GDM1 (cell line): ENCODE results near the gene MTCH1.
A peak's percentile ranks its signal among the peaks of the same experiment; 100 is the strongest.

Experiments used
- DNase-seq: peaks from one replicate; lab custom pipeline; 2025; lab: John Stamatoyannopoulos, UW

Gene MTCH1, protein sequence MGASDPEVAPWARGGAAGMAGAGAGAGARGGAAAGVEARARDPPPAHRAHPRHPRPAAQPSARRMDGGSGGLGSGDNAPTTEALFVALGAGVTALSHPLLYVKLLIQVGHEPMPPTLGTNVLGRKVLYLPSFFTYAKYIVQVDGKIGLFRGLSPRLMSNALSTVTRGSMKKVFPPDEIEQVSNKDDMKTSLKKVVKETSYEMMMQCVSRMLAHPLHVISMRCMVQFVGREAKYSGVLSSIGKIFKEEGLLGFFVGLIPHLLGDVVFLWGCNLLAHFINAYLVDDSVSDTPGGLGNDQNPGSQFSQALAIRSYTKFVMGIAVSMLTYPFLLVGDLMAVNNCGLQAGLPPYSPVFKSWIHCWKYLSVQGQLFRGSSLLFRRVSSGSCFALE

DNA sequence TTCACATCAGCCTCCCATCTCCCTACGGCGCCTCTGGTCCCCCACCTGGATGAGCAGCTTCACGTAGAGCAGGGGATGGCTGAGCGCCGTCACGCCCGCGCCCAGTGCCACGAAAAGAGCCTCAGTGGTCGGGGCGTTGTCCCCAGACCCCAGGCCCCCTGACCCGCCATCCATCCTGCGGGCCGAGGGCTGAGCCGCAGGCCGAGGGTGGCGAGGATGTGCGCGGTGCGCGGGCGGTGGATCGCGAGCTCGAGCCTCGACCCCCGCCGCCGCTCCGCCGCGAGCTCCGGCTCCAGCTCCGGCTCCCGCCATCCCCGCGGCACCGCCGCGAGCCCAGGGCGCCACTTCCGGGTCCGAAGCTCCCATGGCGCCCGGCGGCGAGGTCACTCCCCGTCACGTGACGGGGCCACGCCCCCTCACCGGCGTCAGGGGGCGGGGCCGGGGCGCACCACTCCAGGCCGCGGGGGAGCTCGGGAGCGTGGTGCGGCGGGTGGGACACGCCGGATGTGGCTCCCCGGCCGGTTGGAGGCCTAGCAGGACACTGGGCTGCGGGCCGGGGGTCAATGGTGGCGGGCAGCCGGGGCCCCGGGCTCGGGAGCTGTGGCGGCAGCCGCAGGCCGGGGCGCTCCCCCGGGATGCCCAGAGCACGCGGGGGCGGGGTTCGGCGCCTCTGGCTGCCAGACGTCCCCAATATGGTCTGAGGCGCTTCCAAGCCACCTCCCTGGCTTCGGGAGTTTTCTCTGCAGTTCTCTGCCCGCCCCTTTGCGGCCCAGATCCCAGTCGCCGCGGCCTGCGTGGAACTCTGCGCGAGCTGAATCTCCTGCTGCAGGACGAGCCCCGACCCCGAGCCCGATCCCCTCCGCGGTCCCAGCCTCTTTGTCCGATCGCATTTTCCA is at the start of gene MTCH1:
MTCH1 (minus strand) TSS at position 389 of the 896 bp plus-strand sequence; CDS start at position 366, 23 bp downstream.
- peak; percentile 86 for DNase-seq

DNA sequence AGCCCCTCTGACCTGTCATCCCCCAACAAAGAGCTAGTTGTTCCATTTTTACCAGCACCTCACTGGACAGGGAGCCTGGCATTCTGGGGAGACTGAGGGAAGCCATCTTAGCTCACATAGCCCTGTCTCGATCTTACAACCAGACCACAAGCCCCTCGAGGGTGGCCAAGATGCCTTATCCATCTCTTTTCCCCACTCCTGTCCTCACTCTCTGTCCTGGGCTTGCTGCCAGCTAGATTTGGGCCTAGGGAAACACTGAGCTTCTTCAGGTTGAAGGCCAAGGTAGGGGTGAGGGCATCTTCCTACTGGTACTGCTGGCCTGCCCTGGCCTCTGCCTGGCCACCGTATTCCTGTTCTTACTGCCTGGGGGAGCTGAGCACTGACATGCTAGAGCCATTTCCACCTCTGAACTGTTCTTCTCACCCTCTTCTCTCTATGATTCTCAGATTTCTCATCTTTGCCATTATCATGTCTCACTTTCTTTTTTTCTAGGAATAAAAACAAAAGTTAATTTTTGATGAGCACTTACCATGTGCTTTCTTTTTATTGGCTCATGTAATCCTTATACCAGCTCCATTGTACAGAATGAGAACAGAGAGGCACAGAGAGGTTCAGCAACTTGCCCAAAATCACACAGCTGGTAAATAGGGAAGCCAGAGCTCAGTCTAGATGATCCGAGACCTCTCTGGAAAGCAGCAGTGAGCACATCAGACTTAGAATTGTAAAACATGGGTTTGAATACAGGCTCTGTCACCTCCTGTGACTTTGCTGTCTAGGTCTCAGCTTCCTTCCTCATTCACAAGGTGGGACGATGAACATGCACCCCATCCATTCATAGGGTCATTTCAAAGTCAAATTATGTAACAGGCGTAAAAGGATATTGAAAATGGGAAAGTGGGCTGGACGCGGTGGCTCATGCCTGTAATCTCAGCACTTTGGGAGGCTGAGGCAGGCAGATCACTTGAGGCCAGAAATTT is 48.1 kb upstream of the MTCH1 start:
- no peak for DNase-seq

DNA sequence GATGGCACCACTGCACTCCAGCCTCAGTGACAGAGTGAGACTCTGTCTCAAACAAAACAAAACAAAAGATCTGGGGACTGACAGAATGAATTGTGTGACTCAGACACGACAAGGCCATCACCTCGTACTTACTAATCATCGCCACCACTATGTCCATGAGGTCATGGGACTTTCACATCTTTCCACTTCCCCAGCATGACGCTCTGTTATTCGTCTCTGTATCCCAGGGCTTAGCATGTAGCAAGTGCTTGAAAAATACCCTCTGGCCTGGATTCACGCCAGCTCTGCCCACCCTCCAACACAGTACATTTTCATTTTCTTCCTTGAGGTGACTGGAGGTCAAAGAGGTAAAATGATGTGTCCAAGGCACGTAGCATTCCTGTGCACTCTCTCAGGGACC is 47.3 kb upstream of the MTCH1 start:
- no peak for DNase-seq

DNA sequence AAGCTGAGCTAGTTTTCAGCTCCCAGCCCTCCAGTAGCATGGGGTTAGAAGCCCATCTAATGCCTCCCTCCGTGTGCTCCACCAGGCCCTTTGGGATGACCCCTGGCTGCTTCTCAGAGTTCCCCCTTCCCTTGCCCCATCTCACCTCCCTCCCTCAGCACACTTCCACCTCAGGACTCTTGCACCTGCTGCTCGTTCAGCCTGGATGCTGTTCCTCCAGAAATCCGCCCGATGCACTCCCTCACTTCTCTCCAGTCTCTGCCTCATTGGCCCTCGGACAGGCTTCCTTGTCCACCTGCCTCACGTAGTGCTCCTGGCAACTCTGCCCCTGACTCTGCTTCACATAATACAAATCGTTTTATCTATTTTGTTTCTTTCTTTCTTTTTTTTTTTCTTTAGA is 46.2 kb upstream of the MTCH1 start:
- DNase-seq: no peak

DNA sequence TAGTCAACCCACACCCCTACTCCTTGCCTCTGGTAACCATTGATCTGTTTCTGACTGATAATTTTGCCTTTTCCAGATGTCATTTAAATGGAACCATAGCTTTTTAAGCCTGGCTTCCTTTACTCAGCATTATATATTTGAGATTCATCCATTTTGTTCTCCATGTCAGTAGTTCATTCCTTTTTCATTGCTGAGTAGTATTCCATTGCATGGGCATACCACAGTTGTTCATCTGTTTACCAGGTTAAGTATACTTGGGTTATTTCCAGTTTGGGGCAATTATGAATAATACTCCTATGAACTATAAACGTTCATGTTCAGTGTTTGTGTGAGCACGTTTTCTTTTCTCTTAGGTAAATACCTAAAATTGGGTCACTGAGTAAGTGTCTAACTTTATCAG is 44.6 kb upstream of the MTCH1 start:
- no peak for DNase-seq

DNA sequence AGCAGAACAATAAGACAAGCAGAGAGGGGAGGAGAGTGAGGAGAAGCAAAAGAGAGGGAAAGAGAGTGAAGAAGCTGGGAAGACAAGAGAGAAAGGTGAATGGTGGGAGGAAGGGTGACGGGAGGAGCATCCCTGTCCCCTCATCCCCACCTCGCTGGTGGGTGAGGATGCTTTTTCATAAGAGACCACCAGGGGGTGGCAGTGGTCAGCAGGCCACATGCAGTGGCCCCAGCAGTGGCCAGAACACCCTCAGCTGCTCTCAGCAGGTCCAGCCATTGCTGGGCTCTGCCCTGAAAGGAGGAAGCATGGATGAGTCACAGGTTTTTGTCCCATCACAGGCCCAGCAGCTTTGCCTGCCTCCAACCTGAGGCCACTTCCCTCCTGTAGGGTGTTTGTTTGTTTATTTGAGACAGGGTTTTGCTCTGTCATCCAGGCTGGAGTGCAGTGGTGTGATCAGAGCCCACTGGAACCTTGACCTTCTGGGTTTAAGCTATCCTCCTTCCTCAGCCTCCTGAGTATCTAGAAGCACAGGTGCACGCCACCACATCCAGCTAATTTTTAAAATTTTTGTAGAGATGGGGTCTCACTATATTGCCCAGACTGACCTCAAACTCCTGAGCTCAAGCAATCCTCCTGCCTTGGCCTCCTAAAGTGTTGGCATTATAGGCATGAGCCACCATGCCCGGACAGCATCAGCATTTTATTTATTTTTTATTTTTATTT is 43.4 kb upstream of the MTCH1 start:
- DNase-seq: peak; percentile 66

DNA sequence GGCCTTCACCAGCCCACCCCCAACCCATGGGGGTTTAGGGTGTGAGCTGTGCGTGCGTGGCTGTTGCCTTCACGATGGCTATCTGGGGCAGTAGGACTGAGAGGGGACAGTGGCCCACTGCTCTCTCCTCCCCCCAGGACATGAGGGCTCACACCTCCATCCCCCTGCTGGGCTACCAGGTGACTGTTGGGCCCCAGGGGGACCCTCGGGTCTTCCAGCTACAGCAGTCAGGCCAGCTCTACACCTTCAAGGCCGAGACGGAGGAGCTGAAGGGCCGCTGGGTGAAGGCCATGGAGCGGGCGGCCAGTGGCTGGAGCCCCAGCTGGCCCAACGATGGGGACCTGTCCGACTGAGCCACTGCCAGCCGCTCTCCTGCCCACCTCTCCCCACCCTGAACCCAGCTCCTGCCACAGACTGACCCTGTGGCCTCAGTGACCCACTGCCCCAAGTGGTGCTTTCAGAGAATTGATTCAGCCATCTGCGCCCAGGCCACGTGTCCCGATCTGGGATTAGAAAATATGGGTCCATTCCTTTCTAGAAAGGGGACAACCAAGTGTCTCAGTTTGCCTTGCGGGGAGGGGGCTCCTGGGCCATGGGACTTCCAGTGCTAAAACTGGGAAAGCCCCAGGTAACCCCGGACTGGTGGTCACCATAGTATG is 41.9 kb upstream of the MTCH1 start:
- DNase-seq: no peak

DNA sequence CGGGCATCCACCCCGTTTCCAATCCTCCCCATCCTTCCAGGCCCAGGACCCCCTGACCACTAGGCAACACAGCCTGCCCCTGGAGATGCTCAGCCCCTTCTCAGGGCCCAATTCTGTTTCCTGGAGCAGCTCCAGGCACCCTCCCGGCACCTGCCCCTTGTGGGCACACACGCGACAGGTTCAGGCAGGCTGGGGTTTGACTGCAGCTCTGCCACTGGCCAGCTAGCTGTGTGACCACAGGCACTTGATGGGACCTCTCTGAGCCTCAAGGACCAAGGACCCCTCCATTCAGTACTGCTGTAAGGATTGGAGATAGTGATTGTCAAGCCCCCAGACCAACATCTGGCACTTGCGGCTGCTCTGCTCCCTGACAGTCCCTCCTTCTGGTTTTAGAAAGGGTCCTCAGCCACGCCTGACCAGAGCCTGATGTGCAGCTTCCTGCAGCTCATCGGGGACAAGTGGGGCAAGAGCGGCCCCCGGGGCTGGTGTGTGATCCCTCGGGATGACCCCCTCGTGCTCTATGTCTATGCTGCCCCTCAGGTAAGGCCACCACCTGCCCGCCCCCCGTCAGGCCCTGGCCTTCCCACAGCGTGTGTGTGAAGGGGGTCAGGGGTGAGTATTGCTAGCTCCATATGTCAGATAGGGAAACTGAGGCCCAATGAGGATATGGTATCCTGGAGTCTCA is 41.2 kb upstream of the MTCH1 start:
- DNase-seq: no peak

DNA sequence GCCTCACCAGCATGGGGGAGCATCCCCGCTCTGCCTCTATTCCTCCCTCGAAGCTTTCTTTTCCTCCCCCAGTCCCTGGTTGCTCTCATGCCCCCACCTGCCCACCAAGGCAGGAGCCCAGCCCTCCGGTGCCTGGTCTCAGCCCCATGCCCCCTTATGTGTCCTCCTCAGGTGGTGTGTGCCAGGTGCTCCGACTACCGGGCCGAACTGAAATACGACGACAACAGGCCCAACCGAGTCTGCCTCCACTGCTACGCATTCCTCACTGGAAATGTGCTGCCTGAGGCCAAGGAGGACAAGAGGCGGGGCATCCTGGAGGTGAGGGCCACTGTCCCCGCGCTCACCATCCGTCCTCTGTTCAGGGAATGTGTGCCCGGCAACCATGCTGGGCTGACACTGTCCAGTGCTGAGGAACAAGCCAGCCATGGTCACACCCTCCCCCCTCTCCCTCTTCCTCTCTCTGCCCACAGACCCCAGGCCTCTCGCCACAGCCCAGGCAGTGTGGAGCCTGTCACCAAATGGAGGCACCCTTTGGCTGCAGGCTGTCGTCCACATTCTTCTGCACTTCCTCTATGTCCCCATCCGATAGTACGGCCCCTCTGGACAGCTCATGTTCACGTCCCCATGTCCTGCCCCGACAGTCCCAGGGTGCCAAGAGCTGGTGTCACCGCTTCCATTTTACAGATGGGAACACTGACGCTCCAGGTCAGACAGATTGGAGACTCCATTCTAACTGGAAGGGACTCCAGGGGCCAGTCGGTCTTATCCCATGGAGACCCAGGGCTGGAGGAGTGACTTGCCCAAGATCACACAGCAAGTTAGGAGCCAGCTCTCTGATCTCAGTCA is 39.8 kb upstream of the MTCH1 start:
- DNase-seq: no peak

DNA sequence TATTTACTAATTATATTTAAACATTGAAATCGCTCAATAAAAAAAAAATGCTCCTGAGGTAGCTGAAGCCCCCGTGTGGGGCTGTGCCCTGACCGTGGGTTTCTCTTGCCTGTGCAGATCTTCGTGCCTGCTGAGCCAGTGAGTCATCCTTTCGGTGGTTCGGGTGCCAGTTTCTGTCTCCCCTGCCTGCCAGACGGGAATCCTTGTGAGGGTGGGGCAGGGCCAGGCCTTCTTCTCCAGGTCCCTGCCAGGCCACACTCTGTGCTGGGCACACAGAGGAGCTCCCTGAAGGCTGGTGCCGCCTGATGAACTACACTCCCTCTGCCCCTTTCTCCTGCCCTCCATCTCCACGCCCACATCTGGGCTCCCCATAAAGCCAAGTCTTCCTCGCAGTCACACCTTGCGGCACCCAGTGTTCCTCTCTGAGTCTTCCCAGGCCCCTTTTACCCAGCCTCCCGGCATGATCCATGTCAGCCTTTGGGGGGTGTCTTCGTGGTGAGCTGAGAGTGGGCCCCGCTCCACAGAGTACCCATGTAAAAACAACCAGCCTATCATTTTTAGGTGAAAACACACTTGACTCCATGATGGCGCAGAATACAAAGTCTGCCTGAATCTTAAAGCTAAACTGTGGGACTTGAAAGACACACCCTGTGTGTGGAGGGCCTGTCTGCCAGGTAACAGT is 38.8 kb upstream of the MTCH1 start:
- no peak for DNase-seq

DNA sequence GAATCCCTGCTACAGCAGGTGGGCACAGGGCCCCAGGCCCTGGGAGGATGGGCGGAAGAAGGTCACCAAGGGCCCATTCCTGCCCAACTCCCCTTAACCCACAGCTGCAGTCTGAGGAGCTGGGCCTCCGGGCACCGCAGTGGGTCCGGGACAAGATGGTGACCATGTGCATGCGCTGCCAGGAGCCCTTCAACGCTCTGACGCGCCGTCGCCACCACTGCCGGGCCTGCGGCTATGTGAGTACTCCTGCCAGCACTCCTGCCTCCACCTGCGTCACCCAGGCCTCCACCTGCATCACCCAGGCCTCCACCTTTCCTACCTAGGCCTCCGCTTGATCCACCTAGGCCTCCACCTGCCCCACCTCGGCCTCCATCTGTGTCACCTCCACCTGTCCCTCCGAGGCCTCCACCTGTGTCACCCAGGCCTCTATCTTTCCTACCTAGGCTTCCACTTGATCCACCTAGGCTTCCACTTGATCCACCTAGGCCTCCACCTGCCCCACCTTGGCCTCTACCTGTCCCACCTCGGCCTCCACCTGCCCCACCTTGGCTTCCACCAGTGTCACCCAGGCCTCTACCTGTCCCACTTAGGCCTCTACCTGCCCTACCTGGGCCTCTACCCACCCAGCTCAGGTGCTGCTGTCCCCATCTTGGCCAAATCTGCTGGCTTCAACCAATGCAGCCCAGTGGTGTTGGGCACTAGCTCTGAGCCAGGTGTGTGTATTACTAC is 36.3 kb upstream of the MTCH1 start:
- no peak for DNase-seq

DNA sequence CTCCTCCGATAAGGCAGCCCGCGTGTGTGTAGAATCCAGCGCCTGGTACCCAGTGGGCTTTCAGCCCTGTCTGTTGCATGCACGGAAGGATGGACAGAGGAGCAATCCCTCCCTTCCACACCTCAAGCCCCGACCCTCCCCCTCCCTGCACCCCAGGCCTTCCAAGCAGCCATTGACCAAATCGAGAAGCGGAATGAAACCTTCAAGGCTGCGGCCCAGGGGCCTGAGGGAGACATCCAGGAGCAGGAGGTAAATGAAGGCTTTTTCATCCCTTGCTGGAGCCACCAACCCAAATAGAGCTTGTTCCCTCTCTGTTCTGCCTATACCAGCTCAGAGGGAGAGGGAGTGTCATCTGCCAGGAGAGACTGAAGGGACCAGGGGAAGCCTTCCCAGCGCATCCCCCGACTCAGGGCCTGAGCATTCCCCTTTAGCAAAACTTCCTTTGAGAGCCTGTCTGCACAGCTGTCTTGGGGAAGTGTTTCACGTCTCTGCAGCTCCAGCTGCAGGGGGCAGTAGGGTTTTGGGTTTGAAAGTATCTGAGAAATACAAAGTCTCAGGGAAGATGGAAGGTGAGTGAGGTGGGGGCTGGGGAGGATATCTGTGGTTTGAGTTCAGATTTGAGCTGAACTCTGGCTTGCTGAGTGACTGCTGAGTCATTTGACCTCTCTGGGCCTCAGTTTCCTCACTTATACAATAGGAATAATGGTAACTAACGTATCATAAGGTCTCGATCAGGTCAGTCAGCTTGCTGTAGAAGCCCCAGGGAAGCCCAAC is 35.5 kb upstream of the MTCH1 start:
- DNase-seq: peak; percentile 64

DNA sequence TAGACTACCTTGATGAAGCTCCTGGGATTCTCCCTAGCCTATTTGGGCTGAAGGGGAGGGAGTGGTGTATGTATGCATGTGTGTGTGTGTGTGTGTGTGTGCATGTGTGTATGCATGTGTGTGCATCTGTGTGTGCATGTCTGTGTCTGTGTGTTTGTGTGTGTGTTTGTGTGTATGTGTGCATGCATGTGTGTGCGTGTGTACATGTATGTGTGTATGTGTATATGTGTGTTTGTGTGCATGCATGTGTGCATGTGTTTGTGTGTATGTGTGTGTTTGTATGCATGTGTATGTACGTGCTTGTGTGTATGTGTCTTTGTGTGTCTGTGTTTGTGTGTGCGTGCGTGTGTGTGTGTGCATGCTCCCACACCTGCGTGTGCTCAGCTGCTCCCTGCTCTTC is 34.8 kb upstream of the MTCH1 start:
- DNase-seq: no peak

DNA sequence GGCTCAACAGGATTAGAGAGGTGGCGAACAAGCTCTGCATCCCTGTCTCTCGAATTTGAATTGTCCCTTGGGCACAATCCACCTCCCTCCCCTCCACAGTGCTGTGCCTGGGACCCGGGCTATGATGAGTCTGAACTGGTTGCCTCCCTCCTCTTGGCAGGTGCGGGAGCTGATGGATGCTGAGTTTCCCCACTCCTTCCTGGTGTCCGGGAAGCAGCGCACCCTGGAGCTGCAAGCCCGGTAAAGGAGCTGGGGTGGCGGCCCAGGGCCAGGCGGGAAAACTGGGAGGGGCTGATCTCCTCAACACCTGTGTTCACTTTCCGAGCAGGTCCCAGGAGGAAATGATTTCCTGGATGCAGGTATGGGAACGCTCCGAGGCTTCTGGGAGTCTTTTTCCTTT is 34.4 kb upstream of the MTCH1 start:
- no peak for DNase-seq

DNA sequence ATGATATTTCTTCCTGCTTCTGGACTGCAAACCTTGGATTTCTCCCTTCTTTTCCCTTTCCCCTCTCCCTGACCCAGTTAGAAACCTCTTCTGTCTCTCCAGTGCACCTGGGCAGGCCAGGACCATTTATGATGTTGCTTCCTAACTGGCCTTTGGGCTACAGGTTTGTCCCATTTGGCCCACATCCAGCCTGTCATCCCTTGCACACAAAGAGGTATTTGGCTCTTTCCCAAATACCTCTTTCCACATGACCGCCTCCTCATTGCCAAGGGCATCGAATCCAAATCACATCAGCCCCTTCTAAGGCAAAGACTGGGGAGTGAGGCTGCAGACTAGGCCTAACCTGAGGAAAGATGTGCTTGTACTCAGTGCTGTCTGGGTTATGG is 33.1 kb upstream of the MTCH1 start:
- DNase-seq: no peak

DNA sequence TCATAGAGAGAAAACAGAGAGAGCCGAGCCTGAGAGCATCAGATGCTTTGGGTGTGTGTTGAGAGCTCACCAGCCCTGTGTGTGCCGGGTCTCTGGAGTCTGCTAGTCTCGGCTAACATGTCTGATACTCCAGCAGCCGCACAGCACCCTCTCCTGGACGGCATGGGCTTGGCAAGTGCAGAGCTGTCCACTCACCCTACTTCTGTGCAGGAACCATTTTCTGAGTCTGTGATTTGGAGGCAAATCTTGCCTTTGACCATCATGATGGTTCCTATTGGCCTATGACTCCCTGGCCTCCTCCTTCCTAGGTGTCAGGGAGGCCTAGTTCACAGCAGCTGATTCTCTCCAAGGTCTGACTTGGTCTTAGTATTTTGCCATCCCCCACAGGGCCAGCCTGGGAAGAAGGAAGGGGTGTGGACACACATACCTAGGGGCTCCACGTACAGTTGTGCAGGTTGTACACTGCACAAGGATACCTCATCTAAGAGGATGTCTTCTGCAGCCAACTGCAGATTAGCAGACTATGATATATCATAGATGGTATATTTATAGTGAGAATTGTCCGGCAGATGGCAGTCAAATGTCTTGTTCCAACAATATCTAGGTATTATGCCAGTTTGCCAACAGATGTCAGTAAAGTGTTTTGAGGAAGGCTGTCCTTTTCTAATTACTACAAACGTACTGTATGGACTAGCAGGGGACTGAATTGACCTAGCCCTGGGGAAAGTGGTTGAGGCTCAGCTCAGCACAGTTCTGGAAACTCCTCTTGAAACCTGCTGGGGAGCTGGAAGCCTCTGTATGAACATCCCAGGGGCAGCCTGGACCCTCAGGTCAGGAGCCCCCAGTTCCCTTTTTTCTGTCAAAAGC is 32.4 kb upstream of the MTCH1 start:
- DNase-seq: peak; percentile 81
